ENCODE data around the gene USP24.

DNA sequence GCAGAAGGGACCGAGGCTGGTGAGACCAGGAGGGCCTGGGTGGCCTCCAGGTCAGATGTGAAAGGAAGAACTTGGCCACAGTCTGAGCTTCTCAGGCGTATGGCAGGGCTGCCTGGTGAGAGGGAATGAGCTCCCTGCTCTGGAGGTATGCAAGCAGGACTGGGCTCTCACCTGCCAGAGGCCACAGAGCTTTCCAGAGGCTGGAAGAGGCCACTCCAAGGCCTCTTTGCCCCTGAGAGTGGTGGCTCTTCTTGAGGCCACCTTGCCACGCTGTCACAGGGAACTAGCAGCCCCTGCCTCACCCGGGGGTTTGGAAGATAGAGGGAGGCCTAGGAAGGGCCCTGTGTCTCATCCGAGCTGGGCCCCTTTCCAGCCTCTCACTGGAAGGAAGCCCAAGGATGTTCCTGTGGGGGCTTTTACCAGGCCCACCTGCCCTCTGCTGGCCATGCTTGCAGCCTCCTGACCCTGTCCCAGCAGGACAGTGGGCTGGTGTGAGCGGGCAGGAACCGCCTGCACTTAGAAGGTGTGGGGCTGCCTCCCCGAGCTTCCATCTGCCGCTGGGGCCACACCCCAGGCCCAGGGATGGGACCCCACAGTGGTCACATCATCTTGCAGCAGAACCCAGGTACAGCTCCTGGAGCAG, 165.8 kb downstream of the USP24 start:
- TF ChIP-seq PML (IDR thresholded peaks at IDR 0.05; ENCODE audit: low read length) (no peak), MXI1 (IDR thresholded peaks at IDR 0.05; ENCODE audit: low read depth, low read length) (no peak), CTCF (IDR thresholded peaks at IDR 0.05 in 2 of 3, conservative IDR thresholded peaks at IDR 0.05 in 1 of 3; ENCODE audit: control insufficient read depth in 2 of 3, extremely low read depth in 1 of 3, insufficient read depth in 1 of 3, low read depth in 3 of 3, low read length in 3 of 3) (no peak), MLLT1 (IDR thresholded peaks at IDR 0.05) (no peak), SP1 (IDR thresholded peaks at IDR 0.05; ENCODE audit: low read depth, low read length) (no peak), SRF (IDR thresholded peaks at IDR 0.05; ENCODE audit: low read depth in 2 of 2, low read length in 2 of 2) (no peak)

All from GM12878 (cell line).